IMR-90 (cell line): ENCODE measurements around the gene RPS6KA2. TPM values are rescaled to one million over a fixed set of nuclear protein-coding genes. Genes with fewer than 3 reads are reported as not detected.

Source experiments
- ATAC-seq: fragments of 200-7000 bp; cut with Tn5 transposase; 2 replicates; pipeline ENCODE4 v1.9.1; 2020; ENCODE audit warnings: low read depth, mild to moderate bottlenecking, moderate library complexity
- BruUV-seq: library from RNA; stranded (reverse); fragments of 400-500 nt; replicated peaks from 2 replicates; lab custom pipeline; 2021; lab: Mats Ljungman, UMichigan
- CTCF ChIA-PET: fragments of 300-600 bp; formaldehyde crosslinking; extraction: SDS; loops from one replicate; lab custom pipeline; 2021; ENCODE audit warnings: antibody characterized with exemption; lab: Yijun Ruan, JAX
- POLR2A ChIA-PET: fragments of 300-600 bp; sonication (Branson Sonifier 250); formaldehyde crosslinking; loops from one replicate; lab custom pipeline; 2022; ENCODE audit warnings: antibody characterized with exemption; ENCODE audit not compliant: unreplicated experiment; lab: Charles Lee
- DNase-seq: peaks from one replicate; pipeline ENCODE4 v3.0.0; 2013
- H2AFZ ChIP-seq: replicated peaks from 2 replicates; pipeline ENCODE3; 2013; ENCODE audit warnings: low read length, mild to moderate bottlenecking; ENCODE audit not compliant: poor library complexity
- H2AK5ac ChIP-seq: 2 replicates; pipeline ENCODE4 v1.6.1; 2013; ENCODE audit warnings: low read depth, low read length, inconsistent platforms
- H2AK9ac ChIP-seq: replicated peaks from 2 replicates; pipeline ENCODE3; 2013; ENCODE audit warnings: mild to moderate bottlenecking, low read depth, low read length, moderate library complexity; ENCODE audit not compliant: poor library complexity
- H2BK120ac ChIP-seq: 2 replicates; pipeline ENCODE4 v1.6.1; 2013; ENCODE audit warnings: low read depth, low read length, inconsistent platforms
- H2BK15ac ChIP-seq: 3 replicates; pipeline ENCODE4 v1.6.1; 2013; ENCODE audit warnings: low read depth, low read length, inconsistent platforms
- H2BK20ac ChIP-seq: 2 replicates; pipeline ENCODE4 v1.6.1; 2013; ENCODE audit warnings: low read depth, mild to moderate bottlenecking, inconsistent platforms, low read length, moderate library complexity
- H2BK5ac ChIP-seq: 2 replicates; pipeline ENCODE4 v1.6.1; 2013; ENCODE audit warnings: mild to moderate bottlenecking, low read depth, low read length, inconsistent platforms; ENCODE audit not compliant: poor library complexity, severe bottlenecking
- H3K14ac ChIP-seq: replicated peaks from 2 replicates; pipeline ENCODE4 v1.6.1; 2013; ENCODE audit warnings: low read depth, low read length, inconsistent platforms
- H3K18ac ChIP-seq: 2 replicates; pipeline ENCODE4 v1.6.1; 2013; ENCODE audit warnings: low read depth, low read length, control low read depth
- H3K23ac ChIP-seq: 2 replicates; pipeline ENCODE4 v1.6.1; 2013; ENCODE audit warnings: low read depth, low read length, inconsistent platforms
- H3K27ac ChIP-seq: 2 replicates; pipeline ENCODE4 v1.5.1; 2013; ENCODE audit warnings: mild to moderate bottlenecking, control low read depth, low read length; ENCODE audit not compliant: insufficient read depth
- H3K27me3 ChIP-seq: 2 replicates; pipeline ENCODE4 v1.6.1; 2013; ENCODE audit warnings: low read length; ENCODE audit not compliant: control insufficient read depth, insufficient read depth
- H3K36me3 ChIP-seq: 2 replicates; pipeline ENCODE4 v1.6.1; 2013; ENCODE audit warnings: low read length, mixed read lengths; ENCODE audit not compliant: control insufficient read depth, insufficient read depth
- H3K4ac ChIP-seq: 2 replicates; pipeline ENCODE4 v1.6.1; 2013; ENCODE audit warnings: low read depth, low read length, inconsistent platforms
- H3K4me1 ChIP-seq: 2 replicates; pipeline ENCODE4 v1.6.1; 2013; ENCODE audit warnings: low read length, mixed read lengths; ENCODE audit not compliant: control insufficient read depth, insufficient read depth
- H3K4me2 ChIP-seq: 2 replicates; pipeline ENCODE4 v1.6.1; 2013; ENCODE audit warnings: low read depth, mild to moderate bottlenecking, control low read depth, low read length, moderate library complexity
- H3K4me3 ChIP-seq: 2 replicates; pipeline ENCODE4 v1.5.1; 2013; ENCODE audit warnings: low read depth, mild to moderate bottlenecking, control low read depth, low read length, moderate library complexity; ENCODE audit not compliant: insufficient read depth
- H3K56ac ChIP-seq: 2 replicates; pipeline ENCODE4 v1.6.1; 2013; ENCODE audit warnings: low read length, inconsistent platforms; ENCODE audit not compliant: insufficient read depth; ENCODE audit errors: extremely low read depth
- H3K79me1 ChIP-seq, 2 experiments: 2 replicates each; pipeline ENCODE4 v1.6.1; 2013; ENCODE audit warnings: low read length in 2 of 2, inconsistent platforms in 1 of 2, low read depth in 1 of 2
- H3K9ac ChIP-seq: 2 replicates; pipeline ENCODE4 v1.6.1; 2013; ENCODE audit warnings: low read depth, low read length, control low read depth
- H3K9me1 ChIP-seq: 2 replicates; pipeline ENCODE4 v1.6.1; 2013; ENCODE audit warnings: low read length, inconsistent platforms; ENCODE audit not compliant: insufficient read depth
- H3K9me3 ChIP-seq: 2 replicates; pipeline ENCODE4 v1.6.1; 2013; ENCODE audit warnings: low read length; ENCODE audit not compliant: control insufficient read depth, insufficient read depth
- H4K20me1 ChIP-seq: 2 replicates; pipeline ENCODE4 v1.6.1; 2013; ENCODE audit warnings: low read length, inconsistent platforms; ENCODE audit not compliant: insufficient read depth
- H4K5ac ChIP-seq: 2 replicates; pipeline ENCODE4 v1.6.1; 2013; ENCODE audit warnings: mild to moderate bottlenecking, low read depth, low read length, control low read depth
- H4K8ac ChIP-seq, 2 experiments: 2 replicates each; pipeline ENCODE4 v1.6.1; 2013; ENCODE audit warnings: low read depth in 2 of 2, low read length in 2 of 2, control low read depth in 1 of 2, inconsistent platforms in 1 of 2
- H4K91ac ChIP-seq: 2 replicates; pipeline ENCODE4 v1.6.1; 2013; ENCODE audit warnings: low read depth, low read length, inconsistent platforms; ENCODE audit not compliant: insufficient read depth
- BHLHE40 ChIP-seq: fragments of 150-350 bp; IDR thresholded peaks from 2 replicates; pipeline ENCODE4 v1.6.1; 2016; ENCODE audit warnings: mild to moderate bottlenecking, low read depth, low read length
- CEBPB ChIP-seq: IDR thresholded peaks from 2 replicates; pipeline ENCODE4 v1.6.1; 2012; ENCODE audit warnings: low read depth, low read length, improper control_type of control experiment
- CHD1 ChIP-seq: IDR thresholded peaks from 2 replicates; pipeline ENCODE4 v1.6.1; 2012; ENCODE audit warnings: low read depth, low read length, improper control_type of control experiment
- FOS ChIP-seq: fragments of 150-350 bp; IDR thresholded peaks from 2 replicates; pipeline ENCODE4 v1.6.1; 2016; ENCODE audit warnings: low read depth, low read length
- MAFK ChIP-seq: IDR thresholded peaks from 2 replicates; pipeline ENCODE4 v1.6.1; 2012; ENCODE audit warnings: low read depth, low read length, improper control_type of control experiment
- NFE2L2 ChIP-seq: fragments of 150-350 bp; IDR thresholded peaks from 2 replicates; pipeline ENCODE4 v1.6.1; 2016; ENCODE audit warnings: low read depth, mild to moderate bottlenecking, low read length
- POLR2A ChIP-seq: IDR thresholded peaks from 2 replicates; pipeline ENCODE4 v1.6.1; 2012; ENCODE audit warnings: mild to moderate bottlenecking, low read depth, low read length
- RAD21 ChIP-seq: IDR thresholded peaks from 2 replicates; pipeline ENCODE4 v1.6.1; 2012; ENCODE audit warnings: low read length, improper control_type of control experiment
- RCOR1 ChIP-seq: IDR thresholded peaks from 2 replicates; pipeline ENCODE4 v1.6.1; 2012; ENCODE audit warnings: mild to moderate bottlenecking, low read length, improper control_type of control experiment; ENCODE audit not compliant: insufficient replicate concordance
- RFX5 ChIP-seq: IDR thresholded peaks from 2 replicates; pipeline ENCODE4 v1.8.0; 2012; ENCODE audit warnings: low read depth, mild to moderate bottlenecking, low read length, moderate library complexity
- SMC3 ChIP-seq: fragments of 150-350 bp; IDR thresholded peaks from 2 replicates; pipeline ENCODE4 v1.6.1; 2016; ENCODE audit warnings: low read depth, mild to moderate bottlenecking, antibody characterized with exemption, low read length, moderate library complexity
- WGBS, 2 experiments: methylation state at CpG; one replicate each; pipeline versions ENCODE4 v1.1.5 to v1.1.7; 2013; ENCODE audit warnings: missing lambda C conversion rate in 2 of 2; ENCODE audit not compliant: insufficient read length in 1 of 2; ENCODE audit errors: extremely low coverage in 2 of 2; 5-methylcytosine and 5-hydroxymethylcytosine counted together
- dilution Hi-C: fragments of 300-500 bp; cut with HindIII; formaldehyde crosslinking; loops from one replicate; pipeline ENCODE4 v1.14.3; 2018; ENCODE audit warnings: low sequenced_read_pairs; ENCODE audit not compliant: unreplicated experiment
- in situ Hi-C: fragments of 300-500 bp; cut with MboI; formaldehyde crosslinking; loops from 3 replicates; pipeline ENCODE4 v1.14.3; 2019; ENCODE audit warnings: low sequenced_read_pairs, inconsistent platforms, mixed read lengths
- intact Hi-C: fragments of 100-400 bp; cut with micrococcal nuclease; formaldehyde crosslinking; loops from 2 replicates; pipeline ENCODE4 v1.10.0; 2022
- polyA plus RNA-seq, 3 experiments: library from polyadenylated mRNA; depleted of rRNA; stranded (reverse); fragments of >200 nt; gene quantifications; 2 replicates each; pipeline ENCODE4 v1.2.3, GENCODE V29; 2012; ENCODE audit warnings: low replicate concordance in 1 of 3
- total RNA-seq: library from RNA; depleted of rRNA; stranded (reverse); fragments of >200 nt; gene quantifications from 2 replicates; pipeline ENCODE4 v1.2.3, GENCODE V29; 2012
- TF ChIP-seq, protein P1 (sequence below): fragments of 150-350 bp; IDR thresholded peaks from 2 replicates; pipeline ENCODE4 v1.6.1; 2017; ENCODE audit warnings: mild to moderate bottlenecking, antibody characterized with exemption, low read length, low read depth
- TF ChIP-seq, protein P2 (sequence below): conservative IDR thresholded peaks from 2 replicates; pipeline ENCODE4 v1.5.1; 2012; ENCODE audit warnings: mild to moderate bottlenecking, low read depth, low read length, improper control_type of control experiment
- TF ChIP-seq, protein P3 (sequence below): fragments of 150-350 bp; IDR thresholded peaks from 2 replicates; pipeline ENCODE4 v1.6.1; 2016; ENCODE audit warnings: low read depth, mild to moderate bottlenecking, low read length, moderate library complexity, borderline replicate concordance

Gene RPS6KA2
- total and polyA plus RNA-seq, 2 of the 4 experiments (the other 2 are of a cell fraction), result 26.9 to 31.3 TPM

DNA sequence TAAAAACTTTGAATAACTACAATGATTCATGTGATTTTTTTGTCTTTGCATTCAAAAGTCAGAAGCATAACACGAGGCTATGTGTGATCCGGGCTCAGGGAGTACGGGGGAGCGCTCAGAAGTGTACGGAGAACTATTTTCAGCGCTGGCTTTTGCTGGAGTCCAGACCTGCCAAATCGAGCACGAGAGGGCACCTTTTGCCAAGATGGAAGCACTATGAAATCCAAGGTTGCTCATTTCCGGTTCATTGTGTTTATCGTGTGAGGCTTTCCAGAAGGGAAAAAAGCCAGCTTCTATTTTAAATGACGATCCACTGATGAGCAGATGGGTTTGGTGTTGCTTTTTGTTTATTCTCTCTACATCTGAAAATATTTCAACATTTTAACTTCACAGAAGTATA lies 51.8 kb downstream of the RPS6KA2 start:
- peaks cover 17% of the 10 kb centered on the region for H3K4me1 ChIP-seq
- H3K4me3 ChIP-seq, result no peak overlapping the region
- H3K23ac ChIP-seq, result no peak overlapping the region
- H3K27ac ChIP-seq, result no peak overlapping the region
- no peak overlapping the region for H4K5ac ChIP-seq
- no peak overlapping the region for H3K4me2 ChIP-seq
- dilution Hi-C loops (no loop called here), in situ Hi-C loops (no loop called here), intact Hi-C loops (no loop called here)
- WGBS, 2 experiments, result 87% methylated on average over 3 of the region's 11 CpGs; no CpG with 5 or more reads in 1 of the 2 experiments
- TF ChIP-seq, protein P1, sequence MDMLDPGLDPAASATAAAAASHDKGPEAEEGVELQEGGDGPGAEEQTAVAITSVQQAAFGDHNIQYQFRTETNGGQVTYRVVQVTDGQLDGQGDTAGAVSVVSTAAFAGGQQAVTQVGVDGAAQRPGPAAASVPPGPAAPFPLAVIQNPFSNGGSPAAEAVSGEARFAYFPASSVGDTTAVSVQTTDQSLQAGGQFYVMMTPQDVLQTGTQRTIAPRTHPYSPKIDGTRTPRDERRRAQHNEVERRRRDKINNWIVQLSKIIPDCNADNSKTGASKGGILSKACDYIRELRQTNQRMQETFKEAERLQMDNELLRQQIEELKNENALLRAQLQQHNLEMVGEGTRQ, result no peak
- TF ChIP-seq SMC3 (no peak), FOS (no peak), RFX5 (no peak), MAFK (no peak), NFE2L2 (no peak), CEBPB (no peak), BHLHE40 (no peak), CHD1 (no peak), RAD21 (no peak), POLR2A (no peak), RCOR1 (no peak)
- TF ChIP-seq, protein P2, sequence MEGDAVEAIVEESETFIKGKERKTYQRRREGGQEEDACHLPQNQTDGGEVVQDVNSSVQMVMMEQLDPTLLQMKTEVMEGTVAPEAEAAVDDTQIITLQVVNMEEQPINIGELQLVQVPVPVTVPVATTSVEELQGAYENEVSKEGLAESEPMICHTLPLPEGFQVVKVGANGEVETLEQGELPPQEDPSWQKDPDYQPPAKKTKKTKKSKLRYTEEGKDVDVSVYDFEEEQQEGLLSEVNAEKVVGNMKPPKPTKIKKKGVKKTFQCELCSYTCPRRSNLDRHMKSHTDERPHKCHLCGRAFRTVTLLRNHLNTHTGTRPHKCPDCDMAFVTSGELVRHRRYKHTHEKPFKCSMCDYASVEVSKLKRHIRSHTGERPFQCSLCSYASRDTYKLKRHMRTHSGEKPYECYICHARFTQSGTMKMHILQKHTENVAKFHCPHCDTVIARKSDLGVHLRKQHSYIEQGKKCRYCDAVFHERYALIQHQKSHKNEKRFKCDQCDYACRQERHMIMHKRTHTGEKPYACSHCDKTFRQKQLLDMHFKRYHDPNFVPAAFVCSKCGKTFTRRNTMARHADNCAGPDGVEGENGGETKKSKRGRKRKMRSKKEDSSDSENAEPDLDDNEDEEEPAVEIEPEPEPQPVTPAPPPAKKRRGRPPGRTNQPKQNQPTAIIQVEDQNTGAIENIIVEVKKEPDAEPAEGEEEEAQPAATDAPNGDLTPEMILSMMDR, result no peak
- TF ChIP-seq, protein P3, sequence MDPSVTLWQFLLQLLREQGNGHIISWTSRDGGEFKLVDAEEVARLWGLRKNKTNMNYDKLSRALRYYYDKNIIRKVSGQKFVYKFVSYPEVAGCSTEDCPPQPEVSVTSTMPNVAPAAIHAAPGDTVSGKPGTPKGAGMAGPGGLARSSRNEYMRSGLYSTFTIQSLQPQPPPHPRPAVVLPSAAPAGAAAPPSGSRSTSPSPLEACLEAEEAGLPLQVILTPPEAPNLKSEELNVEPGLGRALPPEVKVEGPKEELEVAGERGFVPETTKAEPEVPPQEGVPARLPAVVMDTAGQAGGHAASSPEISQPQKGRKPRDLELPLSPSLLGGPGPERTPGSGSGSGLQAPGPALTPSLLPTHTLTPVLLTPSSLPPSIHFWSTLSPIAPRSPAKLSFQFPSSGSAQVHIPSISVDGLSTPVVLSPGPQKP, result no peak
- H4K8ac ChIP-seq, result no peak overlapping the region
- H3K56ac ChIP-seq, result no peak overlapping the region
- no peak overlapping the region for H3K9ac ChIP-seq
- H4K91ac ChIP-seq, result no peak overlapping the region
- H3K4ac ChIP-seq, result no peak overlapping the region
- peaks cover 4% of the 10 kb centered on the region; the same call in 1 of the 2 replicates for H3K9me1 ChIP-seq
- BruUV-seq, result no TSS peak
- no peak overlapping the region for H3K14ac ChIP-seq
- H4K20me1 ChIP-seq, result peaks cover 7% of the 10 kb centered on the region; the same call in 1 of the 2 replicates
- DNase-seq (no peak), ATAC-seq (no peak)
- peaks cover 32 to 35% of the 10 kb centered on the region in 2 experiments for H3K79me1 ChIP-seq
- ChIA-PET CTCF (interaction anchor here (1.5 kb wide), 2 partner anchors 9 to 18 kb away, joined by 4 to 5 read pairs; no protein-coding TSS in a partner anchor), POLR2A (no interaction called here)
- no peak overlapping the region for H2AFZ ChIP-seq
- no peak overlapping the region for H2BK20ac ChIP-seq
- H2BK120ac ChIP-seq, result no peak overlapping the region
- H2BK5ac ChIP-seq, result no peak overlapping the region
- H3K36me3 ChIP-seq, result peaks cover 5% of the 10 kb centered on the region; the same call in 1 of the 2 replicates
- no peak overlapping the region; the same call in 1 of the 2 replicates for H2AK5ac ChIP-seq
- no peaks in the 10 kb centered on the region for H3K9me3 ChIP-seq
- no peak overlapping the region for H3K18ac ChIP-seq
- H3K27me3 ChIP-seq, result no peaks in the 10 kb centered on the region
- H2AK9ac ChIP-seq, result no peak overlapping the region
- H2BK15ac ChIP-seq, result no peak overlapping the region
